PC-3 (cell line): Measurements from ENCODE around the gene TSPAN16.
"Not testable (repeated sequence)": the region's sequence is repeated elsewhere in the genome, so short reads cannot be mapped to it uniquely, and the experiment has no call there.

Source experiments
- EZH2phosphoT487 ChIP-seq: fragments of 300-600 bp; sonication (generic); IDR thresholded peaks from 2 replicates; pipeline ENCODE4 v1.6.1; 2018; ENCODE audit warnings: mild to moderate bottlenecking, antibody characterized with exemption, low read length, borderline replicate concordance
- TF ChIP-seq, protein P1 (sequence below): fragments of 300-600 bp; sonication (generic); conservative IDR thresholded peaks from 2 replicates; pipeline ENCODE4 v1.5.1; 2017; ENCODE audit warnings: antibody characterized with exemption, low read depth, mild to moderate bottlenecking, low read length

DNA sequence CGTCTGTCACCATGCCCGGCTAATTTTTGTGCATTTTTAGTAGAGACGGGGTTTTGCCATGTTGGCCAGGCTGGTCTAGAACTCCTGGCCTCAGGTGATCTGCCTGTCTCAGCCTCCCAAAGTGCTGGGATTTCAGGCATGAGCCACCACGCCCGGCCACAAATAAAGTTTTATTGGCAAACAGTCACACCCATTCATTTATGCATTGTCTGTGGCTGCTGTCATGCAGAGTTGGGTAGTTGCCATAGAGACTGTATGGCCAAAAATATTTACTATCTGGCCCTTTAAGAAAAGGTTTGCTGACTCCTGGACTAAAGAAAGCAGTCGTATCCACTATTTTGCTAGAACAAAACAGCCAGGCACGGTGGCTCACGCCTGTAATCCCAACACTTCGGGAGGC, 37.9 kb downstream of the TSPAN16 start:
- TF ChIP-seq, protein P1, sequence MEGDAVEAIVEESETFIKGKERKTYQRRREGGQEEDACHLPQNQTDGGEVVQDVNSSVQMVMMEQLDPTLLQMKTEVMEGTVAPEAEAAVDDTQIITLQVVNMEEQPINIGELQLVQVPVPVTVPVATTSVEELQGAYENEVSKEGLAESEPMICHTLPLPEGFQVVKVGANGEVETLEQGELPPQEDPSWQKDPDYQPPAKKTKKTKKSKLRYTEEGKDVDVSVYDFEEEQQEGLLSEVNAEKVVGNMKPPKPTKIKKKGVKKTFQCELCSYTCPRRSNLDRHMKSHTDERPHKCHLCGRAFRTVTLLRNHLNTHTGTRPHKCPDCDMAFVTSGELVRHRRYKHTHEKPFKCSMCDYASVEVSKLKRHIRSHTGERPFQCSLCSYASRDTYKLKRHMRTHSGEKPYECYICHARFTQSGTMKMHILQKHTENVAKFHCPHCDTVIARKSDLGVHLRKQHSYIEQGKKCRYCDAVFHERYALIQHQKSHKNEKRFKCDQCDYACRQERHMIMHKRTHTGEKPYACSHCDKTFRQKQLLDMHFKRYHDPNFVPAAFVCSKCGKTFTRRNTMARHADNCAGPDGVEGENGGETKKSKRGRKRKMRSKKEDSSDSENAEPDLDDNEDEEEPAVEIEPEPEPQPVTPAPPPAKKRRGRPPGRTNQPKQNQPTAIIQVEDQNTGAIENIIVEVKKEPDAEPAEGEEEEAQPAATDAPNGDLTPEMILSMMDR, result not testable (repeated sequence)
- not testable (repeated sequence) for TF ChIP-seq EZH2phosphoT487
